Neuronal stem cell (in vitro differentiated cells): ENCODE results near the gene SLF2.

Source experiments
- DNase-seq: peaks from one replicate; pipeline ENCODE4 v3.0.0-alpha.2; 2013; ENCODE audit warnings: low spot score
- H2AFZ ChIP-seq: one replicate; pipeline ENCODE4 v1.6.1; 2013; ENCODE audit warnings: mild to moderate bottlenecking, low read length, inconsistent platforms
- H2AK5ac ChIP-seq: 2 replicates; pipeline ENCODE4 v1.6.1; 2013; ENCODE audit warnings: low read depth, mild to moderate bottlenecking, inconsistent platforms, low read length, moderate library complexity, mixed read lengths
- H2BK120ac ChIP-seq: 2 replicates; pipeline ENCODE4 v1.6.1; 2013; ENCODE audit warnings: low read depth, mild to moderate bottlenecking, inconsistent platforms, low read length, moderate library complexity, mixed read lengths
- H2BK12ac ChIP-seq: one replicate; pipeline ENCODE4 v1.6.1; 2013; ENCODE audit warnings: low read length, inconsistent platforms
- H2BK15ac ChIP-seq: 2 replicates; pipeline ENCODE4 v1.6.1; 2013; ENCODE audit warnings: mild to moderate bottlenecking, low read length, inconsistent platforms, mixed read lengths
- H2BK5ac ChIP-seq: one replicate; pipeline ENCODE4 v1.6.1; 2013; ENCODE audit warnings: inconsistent platforms, mild to moderate bottlenecking, low read length, moderate library complexity
- H3K14ac ChIP-seq: one replicate; pipeline ENCODE4 v1.6.1; 2013; ENCODE audit warnings: low read length, inconsistent platforms
- H3K18ac ChIP-seq: 2 replicates; pipeline ENCODE4 v1.6.1; 2013; ENCODE audit warnings: low read length, inconsistent platforms
- H3K23ac ChIP-seq: 2 replicates; pipeline ENCODE4 v1.6.1; 2013; ENCODE audit warnings: low read depth, mild to moderate bottlenecking, mixed read lengths, low read length, inconsistent platforms; ENCODE audit not compliant: poor library complexity
- H3K27ac ChIP-seq: replicated peaks from 3 replicates; pipeline ENCODE4 v1.5.1; 2013; ENCODE audit warnings: low read length, inconsistent platforms
- H3K27me3 ChIP-seq, 3 experiments: 2 replicates each; pipeline ENCODE4 v1.6.1; 2013; ENCODE audit warnings: low read length in 3 of 3, mild to moderate bottlenecking in 2 of 3, inconsistent platforms in 1 of 3, low read depth in 1 of 3, mixed read lengths in 1 of 3, moderate library complexity in 1 of 3; ENCODE audit not compliant: control insufficient read depth in 3 of 3, insufficient read depth in 3 of 3
- H3K36me3 ChIP-seq, 2 donors: replicated peaks in 1 of 2; 2 replicates each; pipeline ENCODE4 v1.6.1; 2013; ENCODE audit warnings: low read length in 2 of 2; ENCODE audit not compliant: control insufficient read depth in 2 of 2, insufficient read depth in 2 of 2
- H3K4ac ChIP-seq: 2 replicates; pipeline ENCODE4 v1.6.1; 2013; ENCODE audit warnings: inconsistent platforms, mild to moderate bottlenecking, low read length, moderate library complexity
- H3K4me1 ChIP-seq, 2 donors: 1 replicate in 1 of 2; 2 replicates in 1 of 2; pipeline ENCODE4 v1.6.1; 2013; ENCODE audit warnings: low read length in 2 of 2, low read depth in 1 of 2; ENCODE audit not compliant: control insufficient read depth in 2 of 2, insufficient read depth in 1 of 2
- H3K4me2 ChIP-seq: one replicate; pipeline ENCODE4 v1.6.1; 2013; ENCODE audit warnings: mild to moderate bottlenecking, low read length, inconsistent platforms; ENCODE audit not compliant: insufficient read depth, poor library complexity, severe bottlenecking
- H3K4me3 ChIP-seq, 2 donors: 2 replicates each; pipeline ENCODE4 v1.5.1; 2013; ENCODE audit warnings: low read length in 2 of 2, mild to moderate bottlenecking in 2 of 2, inconsistent platforms in 1 of 2, moderate library complexity in 1 of 2
- H3K79me1 ChIP-seq: one replicate; pipeline ENCODE4 v1.6.1; 2013; ENCODE audit warnings: low read depth, mild to moderate bottlenecking, inconsistent platforms, low read length, moderate library complexity
- H3K9ac ChIP-seq: one replicate; pipeline ENCODE4 v1.6.1; 2013; ENCODE audit warnings: mild to moderate bottlenecking, low read depth, low read length, inconsistent platforms; ENCODE audit not compliant: poor library complexity
- H3K9me3 ChIP-seq, 2 donors: replicated peaks in 1 of 2; 2 replicates each; pipeline versions ENCODE3 to v1.6.1; 2013; ENCODE audit warnings: low read length in 2 of 2, mild to moderate bottlenecking in 2 of 2, inconsistent platforms in 1 of 2, low read depth in 1 of 2, mixed read lengths in 1 of 2, moderate library complexity in 1 of 2; ENCODE audit not compliant: control insufficient read depth in 2 of 2, insufficient read depth in 1 of 2
- H4K8ac ChIP-seq: one replicate; pipeline ENCODE4 v1.6.1; 2013; ENCODE audit warnings: low read depth, mild to moderate bottlenecking, inconsistent platforms, low read length, moderate library complexity
- H4K91ac ChIP-seq: one replicate; pipeline ENCODE4 v1.6.1; 2013; ENCODE audit warnings: low read length, low read depth, mild to moderate bottlenecking, inconsistent platforms; ENCODE audit not compliant: poor library complexity
- WGBS, 2 donors: extraction: QIAGEN DNeasy Blood & Tissue Kit; methylation state at CpG; one replicate each; pipeline ENCODE4 v1.1.7; 2013; ENCODE audit warnings: missing lambda C conversion rate in 2 of 2, mixed read lengths in 1 of 2; ENCODE audit not compliant: insufficient read length in 2 of 2, insufficient replicate concordance in 1 of 2; ENCODE audit errors: extremely low coverage in 2 of 2; 5-methylcytosine and 5-hydroxymethylcytosine counted together

SLF2 gene

GRCh38 chr10:100873827-100874326, 38.9 kb upstream of the SLF2 start:
- no peak overlapping the region for H3K9ac ChIP-seq
- no peaks in the 10 kb centered on the region for H3K36me3 ChIP-seq
- no peak overlapping the region for H2BK120ac ChIP-seq
- H3K4me1 ChIP-seq: peaks cover 13 to 44% of the 10 kb centered on the region in 2 donors
- H3K14ac ChIP-seq: no peak overlapping the region
- no peak overlapping the region for H4K91ac ChIP-seq
- H3K18ac ChIP-seq: peak overlapping the region; percentile 81
- peak overlapping the region; percentile 65 for H3K27ac ChIP-seq
- no CpG with 5 or more reads among the region's 14 CpGs for WGBS, 2 donors
- H3K9me3 ChIP-seq: no peaks in the 10 kb centered on the region
- H2BK5ac ChIP-seq: no peak overlapping the region
- no peak overlapping the region for H3K4ac ChIP-seq
- H3K27me3 ChIP-seq: peaks cover 0 to 67% (median 0%) of the 10 kb centered on the region in 3 experiments
- no peak overlapping the region for H3K4me3 ChIP-seq
- DNase-seq: peak; percentile 84
- H2BK12ac ChIP-seq: no peak overlapping the region
- H2BK15ac ChIP-seq: no peak overlapping the region
- no peak overlapping the region for H2AK5ac ChIP-seq
- no peak overlapping the region for H3K23ac ChIP-seq
- H2AFZ ChIP-seq: peak overlapping the region; percentile 79
- H4K8ac ChIP-seq: no peak overlapping the region
- H3K79me1 ChIP-seq: no peaks in the 10 kb centered on the region
- peak overlapping the region; percentile 26 for H3K4me2 ChIP-seq

GRCh38 chr10:100874702-100875483, 37.9 kb upstream of the SLF2 start:
- peak overlapping the region; percentile 30 for H3K4ac ChIP-seq
- no peaks in the 10 kb centered on the region for H3K9me3 ChIP-seq
- peaks cover 0 to 59% (median 0%) of the 10 kb centered on the region in 3 experiments for H3K27me3 ChIP-seq
- H3K79me1 ChIP-seq: no peaks in the 10 kb centered on the region
- no peak overlapping the region for H3K4me3 ChIP-seq
- peak overlapping the region; percentile 52 for H2BK120ac ChIP-seq
- H3K27ac ChIP-seq: peak overlapping the region; percentile 13
- no CpG with 5 or more reads among the region's 20 CpGs for WGBS, 2 donors
- no peaks in the 10 kb centered on the region for H3K36me3 ChIP-seq
- no peak overlapping the region for H3K14ac ChIP-seq
- peak overlapping the region; percentile 49 for H2BK15ac ChIP-seq
- H4K8ac ChIP-seq: no peak overlapping the region
- H2BK12ac ChIP-seq: peak overlapping the region; percentile 96
- H3K23ac ChIP-seq: no peak overlapping the region
- no peak overlapping the region for H2BK5ac ChIP-seq
- no peak for DNase-seq
- H3K18ac ChIP-seq: peak overlapping the region; percentile 82
- peak overlapping the region; percentile 15 for H3K4me2 ChIP-seq
- peak overlapping the region; percentile 54 for H3K9ac ChIP-seq
- no peak overlapping the region for H2AFZ ChIP-seq
- no peak overlapping the region for H4K91ac ChIP-seq
- H3K4me1 ChIP-seq: peaks cover 13 to 41% of the 10 kb centered on the region in 2 donors
- peak overlapping the region; percentile 47 for H2AK5ac ChIP-seq

GRCh38 chr10:100875484-100876166, 37.1 kb upstream of the SLF2 start:
- WGBS, 2 donors: no CpG with 5 or more reads among the region's 5 CpGs
- peaks cover 13 to 41% of the 10 kb centered on the region in 2 donors for H3K4me1 ChIP-seq

More at GRCh38 chr10:100875484-100876166, 37.1 kb upstream of the SLF2 start:
- Histone ChIP-seq H2BK120ac (peak overlapping the region; percentile 20), H3K4me3 (no peak overlapping the region), H3K27ac (peak overlapping the region; percentile 13), H3K36me3 (no peaks in the 10 kb centered on the region), H3K9me3 (no peaks in the 10 kb centered on the region), H3K23ac (no peak overlapping the region), H3K79me1 (no peaks in the 10 kb centered on the region), H3K4me2 (no peak overlapping the region), H3K4ac (no peak overlapping the region), H2BK12ac (peak overlapping the region; percentile 96), H3K14ac (no peak overlapping the region), H2BK5ac (no peak overlapping the region), H3K9ac (no peak overlapping the region), H3K27me3 (peaks cover 0 to 56% (median 0%) of the 10 kb centered on the region in 3 experiments), H3K18ac (peak overlapping the region; percentile 17), H2AFZ (no peak overlapping the region), H4K91ac (no peak overlapping the region), H4K8ac (no peak overlapping the region), H2AK5ac (peak overlapping the region; percentile 47), H2BK15ac (no peak overlapping the region)
- no peak for DNase-seq
